Progenitor cell of endocrine pancreas (in vitro differentiated cells): ENCODE measurements around the gene ADK. TPM values are rescaled to one million over a fixed set of nuclear protein-coding genes. Genes with fewer than 3 reads are reported as not detected.

ENCODE experiments used
- DNase-seq: peaks from one replicate; pipeline ENCODE4 v3.0.0; 2021; ENCODE audit warnings: low spot score; ENCODE audit not compliant: unreplicated experiment
- H3K27ac Mint-ChIP-seq: 2 replicates; pipeline ENCODE4 v1.8.0; 2021; ENCODE audit warnings: mild to moderate bottlenecking, moderate library complexity, mixed read lengths
- H3K27me3 Mint-ChIP-seq: 2 replicates; pipeline ENCODE4 v1.8.0; 2021; ENCODE audit warnings: mixed read lengths
- H3K36me3 Mint-ChIP-seq: 2 replicates; pipeline ENCODE4 v1.8.0; 2022; ENCODE audit warnings: mixed read lengths; ENCODE audit not compliant: insufficient read depth
- H3K4me1 Mint-ChIP-seq: 2 replicates; pipeline ENCODE4 v1.8.0; 2021; ENCODE audit warnings: low read depth, mixed read lengths
- H3K4me3 Mint-ChIP-seq: 2 replicates; pipeline ENCODE4 v1.8.0; 2021; ENCODE audit warnings: low read depth, mild to moderate bottlenecking, moderate library complexity, mixed read lengths
- H3K9me3 Mint-ChIP-seq: 2 replicates; pipeline ENCODE4 v1.8.0; 2021; ENCODE audit warnings: low read depth, mixed read lengths
- total RNA-seq: library from RNA; stranded (reverse); gene quantifications from 2 replicates; pipeline ENCODE4 v1.2.1, GENCODE V29; 2021
- TF ChIP-seq, protein P1 (sequence below): fragments of 200-600 bp; sonication (generic); IDR thresholded peaks from one replicate; pipeline ENCODE4 v1.5.0; 2021; ENCODE audit warnings: antibody characterized with exemption, mild to moderate bottlenecking; ENCODE audit not compliant: unreplicated experiment

Gene ADK
- total RNA-seq, 1 donor from 2014 or later, result 20.7 TPM

DNA sequence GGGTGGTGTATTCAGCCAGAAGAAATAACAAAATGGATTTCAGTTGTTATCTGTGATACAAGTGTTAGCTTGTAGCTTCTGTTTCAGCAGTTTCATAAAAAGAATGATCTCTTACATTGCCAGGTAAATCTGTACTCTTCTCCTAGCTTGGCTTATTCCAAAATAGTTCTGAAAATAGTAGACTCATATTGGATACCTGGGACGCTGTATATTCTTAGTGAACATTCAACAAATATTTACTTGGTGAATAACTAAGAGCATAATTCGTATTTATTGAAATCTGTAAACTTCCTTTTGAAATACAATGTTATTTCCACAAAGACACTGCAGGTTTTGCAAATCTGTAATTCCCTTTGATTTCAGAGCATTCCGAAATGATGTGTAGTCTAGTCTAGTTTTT is 249.2 kb downstream of the ADK start:
- TF ChIP-seq, protein P1, sequence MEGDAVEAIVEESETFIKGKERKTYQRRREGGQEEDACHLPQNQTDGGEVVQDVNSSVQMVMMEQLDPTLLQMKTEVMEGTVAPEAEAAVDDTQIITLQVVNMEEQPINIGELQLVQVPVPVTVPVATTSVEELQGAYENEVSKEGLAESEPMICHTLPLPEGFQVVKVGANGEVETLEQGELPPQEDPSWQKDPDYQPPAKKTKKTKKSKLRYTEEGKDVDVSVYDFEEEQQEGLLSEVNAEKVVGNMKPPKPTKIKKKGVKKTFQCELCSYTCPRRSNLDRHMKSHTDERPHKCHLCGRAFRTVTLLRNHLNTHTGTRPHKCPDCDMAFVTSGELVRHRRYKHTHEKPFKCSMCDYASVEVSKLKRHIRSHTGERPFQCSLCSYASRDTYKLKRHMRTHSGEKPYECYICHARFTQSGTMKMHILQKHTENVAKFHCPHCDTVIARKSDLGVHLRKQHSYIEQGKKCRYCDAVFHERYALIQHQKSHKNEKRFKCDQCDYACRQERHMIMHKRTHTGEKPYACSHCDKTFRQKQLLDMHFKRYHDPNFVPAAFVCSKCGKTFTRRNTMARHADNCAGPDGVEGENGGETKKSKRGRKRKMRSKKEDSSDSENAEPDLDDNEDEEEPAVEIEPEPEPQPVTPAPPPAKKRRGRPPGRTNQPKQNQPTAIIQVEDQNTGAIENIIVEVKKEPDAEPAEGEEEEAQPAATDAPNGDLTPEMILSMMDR, result no peak
- Mint-ChIP-seq H3K4me3 (no peak overlapping the region), H3K27me3 (no peaks in the 10 kb centered on the region), H3K27ac (no peak overlapping the region), H3K36me3 (peaks cover 25% of the 10 kb centered on the region), H3K9me3 (peaks cover 13% of the 10 kb centered on the region), H3K4me1 (no peaks in the 10 kb centered on the region)
- DNase-seq, result no peak

GRCh38 chr10:74406006-74406405 is 255.0 kb downstream of the ADK start:
- no peaks in the 10 kb centered on the region for H3K27me3 Mint-ChIP-seq
- no peak overlapping the region for H3K4me3 Mint-ChIP-seq
- DNase-seq, result no peak
- peaks cover 23% of the 10 kb centered on the region for H3K36me3 Mint-ChIP-seq
- no peaks in the 10 kb centered on the region for H3K4me1 Mint-ChIP-seq
- TF ChIP-seq, protein P1, result no peak
- H3K9me3 Mint-ChIP-seq, result peaks cover 13% of the 10 kb centered on the region
- no peak overlapping the region for H3K27ac Mint-ChIP-seq

- peaks cover 23% of the 10 kb centered on the region for H3K4me1 Mint-ChIP-seq
- peaks cover 8% of the 10 kb centered on the region for H3K9me3 Mint-ChIP-seq
- H3K36me3 Mint-ChIP-seq, result peaks cover 13% of the 10 kb centered on the region
- no peak overlapping the region for H3K27ac Mint-ChIP-seq
- H3K4me3 Mint-ChIP-seq, result no peak overlapping the region
- TF ChIP-seq, protein P1, result no peak
- DNase-seq, result no peak
- H3K27me3 Mint-ChIP-seq, result no peaks in the 10 kb centered on the region
Observed at GRCh38 chr10:74415146-74415839, 264.3 kb downstream of the ADK start.

- Mint-ChIP-seq H3K27me3 (no peaks in the 10 kb centered on the region), H3K9me3 (peaks cover 3% of the 10 kb centered on the region), H3K36me3 (peaks cover 4% of the 10 kb centered on the region), H3K4me1 (peaks cover 25% of the 10 kb centered on the region), H3K4me3 (no peak overlapping the region), H3K27ac (no peak overlapping the region)
- DNase-seq, result no peak
- TF ChIP-seq, protein P1, result no peak
Observed at GRCh38 chr10:74417397-74417796, 266.4 kb downstream of the ADK start.

- TF ChIP-seq, protein P1, result no peak
- no peak for DNase-seq
- Mint-ChIP-seq H3K4me3 (peak overlapping the region; percentile 32), H3K9me3 (peaks cover 6% of the 10 kb centered on the region), H3K27ac (peak overlapping the region; percentile 95), H3K36me3 (peaks cover 5% of the 10 kb centered on the region), H3K4me1 (peaks cover 25% of the 10 kb centered on the region), H3K27me3 (no peaks in the 10 kb centered on the region)
Observed at GRCh38 chr10:74418285-74418872, 267.4 kb downstream of the ADK start.
